ENCODE measurements around the gene SUN1. TPM values are rescaled to one million over a fixed set of nuclear protein-coding genes. Genes with fewer than 3 reads are reported as not detected.
A peak's percentile ranks its signal among the peaks of the same experiment; 100 is the strongest.

Gene SUN1
- total and polyA plus RNA-seq, 2 experiments from 2014 or later = 72.3 to 109 TPM

DNA sequence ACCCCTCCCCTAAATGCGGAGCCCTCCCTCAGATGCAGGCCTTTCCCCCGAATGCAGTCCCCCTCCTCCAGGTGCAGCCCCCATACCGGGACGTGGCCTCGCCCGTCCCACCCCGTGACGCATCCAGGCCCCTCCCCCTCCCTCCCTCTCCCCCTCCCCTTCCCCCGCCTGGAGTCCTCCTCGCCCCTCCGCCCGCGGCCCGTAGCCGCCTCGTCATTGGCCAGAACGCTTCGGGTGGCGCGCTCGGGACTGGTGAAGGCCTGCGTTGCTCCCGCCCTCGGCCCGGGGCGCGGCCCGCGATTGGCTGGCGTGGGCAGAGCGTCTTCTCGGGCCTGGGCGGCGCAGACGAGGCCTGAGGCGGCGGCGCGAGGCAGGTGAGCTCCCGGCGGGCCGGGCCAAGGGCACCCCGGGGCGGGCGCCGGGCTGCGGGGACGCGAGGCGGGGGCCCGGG, 16.0 kb upstream of the SUN1 start:
- Histone ChIP-seq H2AFZ (peak overlapping the region; percentile 71), H3K27ac (peak overlapping the region; percentile 91), H3K4me1 (ENCODE audit: insufficient read depth) (peaks cover 12% of the 10 kb centered on the region), H3K27me3 (no peaks in the 10 kb centered on the region), H3K9me2 (replicated peaks; ENCODE audit: insufficient read depth) (no peaks in the 10 kb centered on the region), H3K4me3 (peak overlapping the region; percentile 66), H3K9me3 (ENCODE audit: low read depth) (no peaks in the 10 kb centered on the region), H3K4me2 (peak overlapping the region; percentile 93), H4K20me1 (ENCODE audit: insufficient read depth, poor library complexity, severe bottlenecking) (peaks cover 31% of the 10 kb centered on the region), H3K36me3 (replicated peaks; ENCODE audit: insufficient read depth, low read depth) (no peaks in the 10 kb centered on the region), H3K79me2 (peaks cover 46% of the 10 kb centered on the region)
- WGBS (ENCODE audit: low lambda C conversion rate, missing lambda C conversion rate) = 3% methylated on average over 12 of the region's 51 CpGs
- TF ChIP-seq EZH2 (IDR thresholded peaks at IDR 0.05; ENCODE audit: borderline replicate concordance) (no peak), EZH2phosphoT487 (IDR thresholded peaks at IDR 0.05; ENCODE audit: low read depth, severe bottlenecking, unreplicated experiment) (no peak)
- TF ChIP-seq, protein P1, sequence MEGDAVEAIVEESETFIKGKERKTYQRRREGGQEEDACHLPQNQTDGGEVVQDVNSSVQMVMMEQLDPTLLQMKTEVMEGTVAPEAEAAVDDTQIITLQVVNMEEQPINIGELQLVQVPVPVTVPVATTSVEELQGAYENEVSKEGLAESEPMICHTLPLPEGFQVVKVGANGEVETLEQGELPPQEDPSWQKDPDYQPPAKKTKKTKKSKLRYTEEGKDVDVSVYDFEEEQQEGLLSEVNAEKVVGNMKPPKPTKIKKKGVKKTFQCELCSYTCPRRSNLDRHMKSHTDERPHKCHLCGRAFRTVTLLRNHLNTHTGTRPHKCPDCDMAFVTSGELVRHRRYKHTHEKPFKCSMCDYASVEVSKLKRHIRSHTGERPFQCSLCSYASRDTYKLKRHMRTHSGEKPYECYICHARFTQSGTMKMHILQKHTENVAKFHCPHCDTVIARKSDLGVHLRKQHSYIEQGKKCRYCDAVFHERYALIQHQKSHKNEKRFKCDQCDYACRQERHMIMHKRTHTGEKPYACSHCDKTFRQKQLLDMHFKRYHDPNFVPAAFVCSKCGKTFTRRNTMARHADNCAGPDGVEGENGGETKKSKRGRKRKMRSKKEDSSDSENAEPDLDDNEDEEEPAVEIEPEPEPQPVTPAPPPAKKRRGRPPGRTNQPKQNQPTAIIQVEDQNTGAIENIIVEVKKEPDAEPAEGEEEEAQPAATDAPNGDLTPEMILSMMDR (IDR thresholded peaks at IDR 0.05; ENCODE audit: poor library complexity) = no peak
- DNase-seq (ENCODE audit: low spot score) = peak; percentile 99

DNA sequence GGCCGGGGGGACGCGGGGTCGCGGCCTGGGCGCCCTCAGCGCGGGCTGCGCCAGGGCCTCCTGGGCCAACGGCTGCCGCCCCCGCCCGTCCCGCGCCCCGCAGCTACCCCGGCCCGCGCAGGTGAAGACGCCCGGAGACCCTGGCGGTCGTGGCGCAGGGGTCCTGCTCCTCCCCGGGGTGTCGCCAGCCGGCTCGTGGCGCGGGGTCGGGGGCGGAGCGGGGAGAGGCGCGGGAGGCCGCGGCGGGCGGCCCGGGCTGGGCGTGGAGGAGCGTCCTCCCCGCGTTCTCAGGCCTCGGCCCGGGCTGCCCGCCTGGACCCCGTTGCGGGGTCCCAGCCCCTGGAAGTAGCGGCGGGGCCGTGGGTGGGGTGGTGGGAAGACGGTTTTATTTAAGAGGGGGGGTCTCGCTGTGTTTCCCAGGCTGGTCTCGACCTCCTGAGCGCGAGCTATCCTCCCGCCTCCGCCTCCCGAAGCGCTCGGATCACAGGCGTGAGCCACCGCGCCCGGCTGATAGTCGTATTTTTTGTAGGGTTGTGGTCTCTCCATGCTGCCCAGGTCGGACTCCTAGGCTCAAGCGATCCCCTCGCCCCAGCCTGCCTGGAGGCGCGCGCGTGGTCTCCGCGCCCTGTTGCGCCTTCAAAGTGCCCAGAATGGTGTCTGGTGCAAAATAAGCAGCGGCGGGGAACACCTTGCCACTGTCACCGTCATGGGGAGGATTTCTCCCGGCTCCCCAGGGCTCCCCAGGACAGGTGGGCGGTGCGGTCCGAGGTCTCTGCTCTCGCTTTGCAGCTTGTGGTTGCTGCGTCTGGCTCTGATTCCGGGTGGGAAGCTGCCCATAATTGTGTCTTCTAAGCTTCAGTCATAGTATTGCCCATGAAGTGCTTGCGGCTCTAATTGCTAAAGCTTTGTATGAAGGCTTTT, 15.3 kb upstream of the SUN1 start:
- Histone ChIP-seq H3K4me3 (peak overlapping the region; percentile 96), H4K20me1 (ENCODE audit: insufficient read depth, poor library complexity, severe bottlenecking) (peaks cover 38% of the 10 kb centered on the region), H3K36me3 (replicated peaks; ENCODE audit: insufficient read depth, low read depth) (no peaks in the 10 kb centered on the region), H2AFZ (peak overlapping the region; percentile 50), H3K4me1 (ENCODE audit: insufficient read depth) (peaks cover 12% of the 10 kb centered on the region), H3K79me2 (peaks cover 53% of the 10 kb centered on the region), H3K4me2 (peak overlapping the region; percentile 98), H3K27ac (peak overlapping the region; percentile 88), H3K9me3 (ENCODE audit: low read depth) (no peaks in the 10 kb centered on the region), H3K9me2 (replicated peaks; ENCODE audit: insufficient read depth) (no peaks in the 10 kb centered on the region), H3K27me3 (no peaks in the 10 kb centered on the region)
- 2% methylated on average over 35 of the region's 88 CpGs for WGBS (ENCODE audit: low lambda C conversion rate, missing lambda C conversion rate)
- peak; percentile 51 for DNase-seq (ENCODE audit: low spot score)
- TF ChIP-seq, protein P1 (IDR thresholded peaks at IDR 0.05; ENCODE audit: poor library complexity) = no peak
- no peak for TF ChIP-seq EZH2phosphoT487 (IDR thresholded peaks at IDR 0.05; ENCODE audit: low read depth, severe bottlenecking, unreplicated experiment)
- no peak for TF ChIP-seq EZH2 (IDR thresholded peaks at IDR 0.05; ENCODE audit: borderline replicate concordance)

DNA sequence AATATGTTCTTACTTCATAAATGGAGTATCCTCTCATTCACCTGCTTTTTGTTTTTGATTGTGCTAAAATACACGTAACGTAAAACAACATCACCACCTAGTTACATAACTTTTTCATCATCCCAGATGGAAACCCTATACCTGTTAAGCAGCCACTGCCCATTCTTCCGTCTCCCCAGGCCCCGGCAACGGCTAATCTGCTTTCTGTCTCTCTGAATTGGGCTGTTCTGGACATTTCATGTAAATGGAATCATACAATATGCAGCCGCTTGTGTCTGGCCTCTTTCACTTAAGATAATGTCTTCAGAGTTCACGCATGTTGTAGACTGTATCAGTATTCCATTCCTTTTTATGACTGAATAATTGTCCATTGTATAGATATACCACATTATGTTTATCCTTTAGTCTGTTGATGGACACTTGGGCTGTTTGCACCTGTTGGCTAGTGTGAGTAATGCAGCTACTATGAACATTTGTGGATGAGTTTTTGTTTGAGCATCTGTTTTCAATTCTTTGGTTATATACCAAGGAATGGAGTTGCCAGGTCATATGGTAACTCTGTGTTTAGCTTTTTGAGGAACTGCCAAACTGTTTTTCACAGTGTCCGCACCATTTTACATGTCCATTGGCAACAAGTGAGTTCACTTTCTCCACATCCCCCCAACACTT, 14.1 kb upstream of the SUN1 start:
- Histone ChIP-seq H4K20me1 (ENCODE audit: insufficient read depth, poor library complexity, severe bottlenecking) (peaks cover 49% of the 10 kb centered on the region), H3K9me3 (ENCODE audit: low read depth) (no peaks in the 10 kb centered on the region), H3K36me3 (replicated peaks; ENCODE audit: insufficient read depth, low read depth) (no peaks in the 10 kb centered on the region), H2AFZ (no peak overlapping the region), H3K9me2 (replicated peaks; ENCODE audit: insufficient read depth) (no peaks in the 10 kb centered on the region), H3K4me2 (peak overlapping the region; percentile 98), H3K4me1 (ENCODE audit: insufficient read depth) (peaks cover 7% of the 10 kb centered on the region), H3K4me3 (no peak overlapping the region), H3K27me3 (no peaks in the 10 kb centered on the region), H3K79me2 (peaks cover 65% of the 10 kb centered on the region), H3K27ac (no peak overlapping the region)
- no peak for TF ChIP-seq EZH2 (IDR thresholded peaks at IDR 0.05; ENCODE audit: borderline replicate concordance)
- TF ChIP-seq EZH2phosphoT487 (IDR thresholded peaks at IDR 0.05; ENCODE audit: low read depth, severe bottlenecking, unreplicated experiment) = no peak
- TF ChIP-seq, protein P1 (IDR thresholded peaks at IDR 0.05; ENCODE audit: poor library complexity) = no peak
- DNase-seq (ENCODE audit: low spot score) = no peak
- WGBS (ENCODE audit: low lambda C conversion rate, missing lambda C conversion rate) = 84% methylated on average over 8 of the region's 8 CpGs
